Dermis microvascular lymphatic vessel endothelial cell (primary cell): ENCODE results near the gene DPYSL3. TPM values are rescaled to one million over a fixed set of nuclear protein-coding genes. Genes with fewer than 3 reads are reported as not detected.

Source experiments
- DNase-seq, 2 donors: peaks; one replicate each; pipeline versions ENCODE4 v3.0.0 to v3.0.0-alpha.2; 2010; ENCODE audit warnings: low read depth in 2 of 2
- total RNA-seq: library from RNA; depleted of rRNA; stranded (reverse); fragments of >200 nt; gene quantifications from 2 replicates; pipeline ENCODE4 v1.2.1, GENCODE V29; 2014

DPYSL3 gene
- total RNA-seq, 1 donor from 2014 or later, result 20.2 TPM

DNA sequence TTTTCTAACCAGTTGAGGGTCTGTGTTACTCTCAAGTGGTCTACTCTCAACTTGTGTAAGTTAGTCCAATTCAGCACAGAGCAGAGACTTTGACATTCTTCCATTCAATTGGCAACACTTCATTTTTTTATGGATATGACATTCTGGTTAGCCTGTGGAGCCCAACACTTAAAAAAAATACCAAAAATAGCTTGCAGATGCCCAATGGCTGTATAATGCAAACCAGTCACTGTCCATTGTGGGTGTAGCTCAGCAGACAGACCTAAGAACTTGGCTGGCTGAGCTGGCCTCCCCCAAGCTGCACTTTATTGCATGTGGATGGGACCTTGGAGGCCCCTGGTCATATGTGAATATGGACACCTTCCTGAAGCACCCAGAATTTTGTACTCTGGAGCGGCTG, 103.2 kb downstream of the DPYSL3 start:
- no peak for DNase-seq

DNA sequence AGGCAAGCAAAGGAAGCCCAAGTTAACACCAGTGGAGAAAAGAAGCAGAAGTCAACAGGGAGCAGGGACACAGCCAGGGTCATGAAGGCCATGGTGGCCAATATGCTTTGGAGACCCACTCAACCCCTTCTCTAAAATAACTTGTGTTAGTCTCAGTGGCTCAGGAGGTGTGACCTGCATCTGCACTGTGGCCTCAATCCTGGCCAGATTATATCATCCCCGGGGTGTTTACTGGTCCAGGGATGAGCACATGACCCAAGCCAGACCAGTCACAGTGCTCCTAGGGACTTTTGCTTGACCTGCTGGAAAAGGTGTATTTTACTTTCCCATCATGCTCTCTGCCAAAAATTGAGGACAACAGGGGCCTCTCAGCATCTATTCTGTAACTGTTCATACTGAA, 105.2 kb downstream of the DPYSL3 start:
- DNase-seq, result no peak

DNA sequence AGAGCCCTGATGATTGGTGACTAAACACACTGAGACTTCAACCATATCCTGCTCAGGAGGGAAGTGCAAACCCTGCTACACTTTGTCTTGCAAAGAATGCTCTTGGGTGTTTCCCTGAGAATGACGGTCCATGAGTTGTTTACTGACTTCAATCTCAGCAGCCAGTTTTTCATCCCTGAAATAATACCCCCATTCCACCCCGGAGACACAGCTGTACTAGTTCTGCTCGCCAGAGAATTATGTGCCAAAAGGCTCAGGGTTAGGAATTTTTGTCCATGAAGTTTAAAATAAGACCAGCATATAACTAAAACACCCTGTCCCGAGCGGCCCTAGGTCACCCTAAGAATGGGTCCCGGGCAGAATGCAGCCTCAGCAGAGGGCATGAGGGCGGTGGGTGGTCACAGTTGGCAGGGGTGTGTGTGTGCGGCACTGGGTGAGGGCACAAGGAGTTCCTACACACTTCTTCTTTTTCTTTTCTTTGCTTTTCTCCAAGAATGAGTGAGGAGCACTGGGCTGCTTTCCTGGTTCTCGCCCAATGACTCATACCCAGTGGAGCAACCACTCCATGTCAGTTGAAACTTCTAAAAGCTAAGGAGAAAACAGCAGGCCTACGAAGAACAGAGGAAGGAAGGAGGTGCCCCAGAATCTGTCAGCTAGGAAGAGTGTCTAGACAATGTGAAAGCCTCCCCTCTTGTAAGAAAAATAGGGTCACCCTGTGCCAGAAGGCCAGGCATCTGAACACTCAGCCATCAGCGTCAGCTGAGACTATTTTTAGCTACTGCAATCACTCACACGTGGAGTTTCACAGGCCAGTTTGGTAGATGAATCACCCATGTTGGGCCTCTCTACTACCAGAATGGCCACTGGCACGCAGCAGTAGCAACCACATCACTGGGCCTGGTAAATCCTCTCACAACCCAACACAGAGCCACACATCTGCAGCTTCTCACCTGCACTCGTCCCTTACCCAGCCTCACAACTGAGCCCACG, 105.9 kb downstream of the DPYSL3 start:
- peak in 1 of 2 donors; percentile 94 for DNase-seq

DNA sequence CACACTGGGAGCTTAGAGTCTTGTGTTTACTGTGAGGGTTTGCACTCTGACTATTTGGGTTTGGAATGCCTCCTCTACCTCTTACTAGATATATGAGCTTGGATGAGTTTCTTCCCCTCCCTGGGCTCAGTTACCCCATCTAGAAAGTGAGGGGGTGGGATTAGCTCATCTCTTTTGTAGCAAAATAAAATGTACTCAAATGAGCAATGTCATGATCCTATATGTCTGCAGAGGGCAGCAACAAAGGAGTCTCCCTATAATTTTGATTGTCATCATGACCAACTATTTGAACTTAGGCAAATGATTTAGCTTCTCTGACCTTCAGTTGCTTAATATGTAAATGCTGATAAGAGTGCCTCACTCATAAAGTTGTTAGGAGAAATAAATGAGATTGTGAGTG, 109.0 kb downstream of the DPYSL3 start:
- no peak for DNase-seq

DNA sequence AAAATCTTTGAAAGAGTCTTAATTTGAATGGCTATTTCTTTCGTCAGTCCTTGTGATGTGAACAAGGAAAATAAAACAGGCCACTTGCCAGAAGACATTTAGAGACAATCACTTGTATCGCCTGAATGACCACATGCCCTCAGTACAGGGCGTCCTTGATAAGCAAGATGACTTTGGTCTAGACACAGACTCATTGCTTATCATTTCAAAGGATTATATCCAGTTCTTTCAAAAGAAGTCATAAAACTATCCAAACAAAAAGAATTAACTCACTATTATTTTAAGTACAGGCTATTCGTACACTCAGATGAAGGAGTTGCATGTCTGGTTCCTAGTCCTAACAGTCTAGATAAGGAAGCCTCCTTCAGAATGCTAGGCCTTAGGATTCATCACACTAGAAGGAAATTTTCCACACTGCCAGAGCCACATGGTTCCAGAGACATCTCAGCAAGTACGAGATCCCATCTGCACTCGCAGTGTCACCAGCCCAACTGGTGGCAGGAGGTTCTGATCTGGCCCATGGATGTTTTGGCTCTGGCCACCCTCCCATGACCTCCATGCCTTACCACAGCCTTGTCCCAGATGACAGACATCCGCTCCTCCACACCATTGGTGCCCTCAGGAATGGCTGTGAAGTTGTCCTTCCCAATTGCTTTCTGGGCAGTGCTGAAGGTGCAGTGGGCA, 109.6 kb downstream of the DPYSL3 start:
- DNase-seq, result no peak

DNA sequence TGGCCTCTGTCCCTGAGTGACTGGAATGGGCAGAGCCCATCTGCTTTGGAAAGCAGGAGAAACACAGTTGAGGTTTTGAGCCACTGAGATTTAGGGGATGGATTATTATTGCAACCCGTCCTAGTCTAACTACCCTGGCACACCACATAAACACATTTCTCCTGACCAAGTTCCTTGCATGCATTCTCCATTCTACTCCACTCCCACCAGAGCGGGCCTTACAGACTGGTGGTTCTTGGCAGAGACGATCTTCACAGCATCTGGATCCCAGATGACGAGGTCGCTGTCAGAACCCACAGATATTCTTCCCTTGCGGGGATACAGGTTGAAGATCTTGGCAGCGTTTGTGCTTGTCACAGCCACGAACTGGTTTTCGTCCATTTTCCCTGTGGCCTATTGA, 111.0 kb downstream of the DPYSL3 start:
- DNase-seq, result no peak

DNA sequence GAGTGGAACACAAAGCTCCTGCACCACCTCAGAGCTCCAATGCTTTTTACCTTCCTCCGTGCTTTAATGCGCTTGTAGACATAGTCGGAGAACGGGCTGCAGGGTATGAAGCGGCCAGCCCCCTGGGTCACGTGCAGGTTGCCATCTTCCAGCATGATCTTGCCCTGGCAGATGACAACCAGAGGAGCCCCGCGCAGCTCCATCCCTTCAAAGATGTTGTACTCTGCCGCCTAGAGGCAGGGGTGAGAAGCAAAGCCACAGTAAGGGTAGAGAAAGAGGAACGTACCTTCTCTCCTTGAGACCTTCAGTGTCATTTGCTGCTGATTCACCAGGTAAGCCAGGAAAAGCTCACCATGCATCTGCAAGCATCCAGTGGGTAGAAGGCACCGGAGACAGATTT, 112.3 kb downstream of the DPYSL3 start:
- DNase-seq, result no peak

DNA sequence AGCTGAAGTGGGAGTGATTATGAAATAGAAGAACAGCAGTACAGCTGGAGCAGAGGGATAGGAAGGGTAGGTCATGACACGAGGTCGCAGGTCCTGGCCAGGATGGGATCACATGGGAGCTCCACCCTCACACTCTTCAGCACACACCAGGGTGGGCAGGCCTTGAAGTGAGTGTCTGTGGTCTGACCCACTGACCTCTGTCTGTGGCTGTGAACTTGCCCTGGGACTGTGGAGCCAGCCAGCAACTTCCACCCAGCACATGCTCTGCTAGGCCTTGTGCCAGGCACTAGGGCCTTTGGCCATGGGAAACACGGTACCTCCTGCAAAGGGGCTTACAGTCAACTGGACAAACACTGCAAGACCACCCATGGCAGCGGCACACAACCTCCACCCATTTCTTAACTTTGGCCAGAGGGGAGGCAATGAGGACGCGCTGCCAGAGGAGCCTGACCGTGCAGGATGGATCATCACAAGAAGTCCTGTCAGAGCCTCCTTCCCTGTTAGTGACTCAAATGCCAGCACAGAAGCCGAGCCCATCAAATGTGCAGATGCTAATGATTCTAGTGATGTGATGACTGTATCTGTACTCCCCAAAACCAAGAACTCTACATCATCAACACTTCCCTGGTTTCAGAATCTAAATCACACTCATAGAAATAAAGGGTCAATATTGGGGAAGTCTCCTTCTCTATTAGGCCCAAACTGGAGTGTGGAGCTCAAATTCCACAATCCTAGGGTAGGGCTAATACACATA, 113.6 kb downstream of the DPYSL3 start:
- peak in 1 of 2 donors; percentile 60 for DNase-seq

DNA sequence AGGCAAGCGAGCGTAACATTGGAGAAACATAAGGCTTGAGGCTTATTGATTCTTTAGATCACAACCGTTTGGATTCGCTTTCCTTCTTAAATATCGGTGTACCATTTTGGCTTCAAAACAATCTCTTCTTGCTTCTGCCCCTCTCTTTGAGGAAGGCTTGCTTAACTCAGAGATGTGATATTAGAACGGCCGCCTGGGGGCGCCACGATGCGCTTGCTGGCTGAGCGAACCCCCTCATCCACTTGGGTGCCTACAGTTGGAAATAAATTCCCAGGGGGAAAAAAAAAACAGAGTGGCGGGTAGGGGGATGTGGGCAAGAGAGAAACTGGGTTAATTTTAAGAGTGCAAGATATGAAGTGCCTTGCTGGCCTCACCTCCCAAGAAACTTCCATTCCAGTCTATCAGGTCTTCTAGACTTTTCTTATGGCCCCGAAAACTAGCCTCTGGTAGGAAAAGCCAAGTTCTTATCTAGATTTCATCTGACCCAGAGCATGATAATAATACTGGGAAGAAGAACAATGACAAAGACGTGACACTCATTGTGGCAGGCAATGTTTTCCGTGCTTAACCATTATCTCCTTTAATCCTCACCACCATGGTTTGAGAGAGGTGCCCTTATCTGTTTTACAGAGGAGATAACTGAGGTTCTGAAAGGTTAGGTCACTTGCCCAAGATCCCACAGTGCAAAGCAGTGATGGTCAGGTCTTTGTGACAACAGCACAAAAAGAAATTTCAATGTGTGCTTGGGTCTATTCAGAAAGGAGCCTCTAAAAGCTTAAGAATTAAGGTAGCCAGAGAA, 115.8 kb downstream of the DPYSL3 start:
- no peak for DNase-seq

DNA sequence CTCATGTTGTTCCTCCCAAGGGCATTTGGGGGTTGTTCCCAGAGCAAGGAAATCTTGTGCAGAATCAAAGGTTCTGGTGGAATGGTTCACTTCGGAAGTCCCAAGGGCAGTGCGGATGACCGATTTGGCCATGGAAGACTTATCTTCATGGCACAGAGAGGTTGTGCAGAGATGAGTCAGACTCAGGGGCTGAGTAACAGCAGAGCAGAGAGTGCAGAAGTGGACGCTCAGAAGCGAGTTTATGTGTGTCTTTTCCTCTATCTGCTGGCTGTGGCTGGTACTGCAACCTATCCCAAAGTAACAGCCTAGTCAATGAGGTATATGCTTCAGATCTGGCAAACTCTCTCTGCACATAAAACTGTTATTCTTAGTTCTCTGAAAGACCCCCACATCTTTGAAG, 118.1 kb downstream of the DPYSL3 start:
- peak; percentile 30 to 91 for DNase-seq

DNA sequence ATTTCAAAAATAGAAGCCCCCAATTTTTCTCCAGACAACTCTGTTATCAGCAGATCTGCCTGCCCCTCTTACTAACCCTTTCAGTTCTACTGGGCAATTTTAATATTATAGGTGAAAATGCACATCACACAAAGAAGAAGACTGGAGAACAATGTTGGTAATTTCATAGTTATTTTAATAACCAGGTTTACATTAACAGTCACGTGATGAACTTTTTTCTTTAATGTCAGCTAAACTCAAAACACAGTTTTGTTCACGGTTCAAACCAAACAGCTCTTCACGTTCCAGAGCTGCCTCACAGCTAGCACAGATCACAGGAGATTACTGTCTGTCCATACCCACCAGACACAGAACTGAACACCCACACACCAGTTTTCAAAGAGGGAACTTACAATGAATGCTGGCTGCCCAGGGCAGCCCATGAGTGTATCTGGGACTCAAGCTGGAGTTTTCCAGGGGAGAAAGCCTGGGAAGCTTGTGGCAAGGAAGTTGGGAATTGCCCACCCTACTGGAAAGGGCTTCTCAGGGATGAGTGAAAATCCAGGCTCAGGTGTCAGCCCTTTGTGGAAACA, 119.1 kb downstream of the DPYSL3 start:
- no peak for DNase-seq

DNA sequence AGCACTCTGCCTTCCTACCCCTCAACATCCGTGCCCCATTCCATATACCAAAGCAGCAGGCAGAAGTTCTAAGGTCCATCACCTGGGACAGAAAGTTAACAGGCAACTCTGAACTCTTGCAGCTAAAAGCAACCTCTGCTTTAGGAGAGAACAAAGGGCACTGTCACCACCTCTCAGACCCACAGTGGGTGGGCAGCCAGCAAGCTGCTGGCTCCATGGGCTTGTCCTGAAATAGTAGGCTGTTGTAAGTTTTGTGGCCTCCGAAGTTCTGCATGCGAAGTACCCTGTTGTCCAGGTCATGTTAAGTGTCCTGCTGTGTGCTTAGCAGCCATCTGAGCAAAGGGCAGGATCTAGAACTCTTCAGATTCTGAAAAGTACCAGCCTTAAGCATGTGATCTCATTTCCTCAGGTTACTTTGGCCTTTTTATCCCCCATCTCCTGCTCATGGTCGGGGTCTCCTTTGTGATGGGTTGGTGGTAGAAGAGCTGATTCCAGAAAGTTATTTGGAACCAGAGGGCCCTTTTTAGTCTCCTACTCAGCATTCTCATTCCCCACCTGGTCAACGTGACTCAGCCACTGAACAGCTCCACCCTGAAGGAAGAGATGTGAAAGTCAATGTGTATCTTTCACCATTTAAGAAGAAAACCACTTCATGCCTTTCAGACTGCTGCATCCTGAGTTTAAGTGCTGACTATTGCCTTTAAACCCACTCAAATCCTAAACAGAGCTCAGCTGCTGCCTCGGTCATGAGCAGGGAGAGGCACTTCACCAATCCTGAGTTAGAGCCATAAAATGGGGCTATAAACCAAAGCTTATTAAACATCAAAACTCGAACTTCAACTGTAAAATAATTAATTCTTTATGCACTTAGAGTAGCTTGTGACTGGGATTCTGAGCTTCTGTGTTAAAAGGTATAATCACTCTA, 121.4 kb downstream of the DPYSL3 start:
- no peak for DNase-seq

DNA sequence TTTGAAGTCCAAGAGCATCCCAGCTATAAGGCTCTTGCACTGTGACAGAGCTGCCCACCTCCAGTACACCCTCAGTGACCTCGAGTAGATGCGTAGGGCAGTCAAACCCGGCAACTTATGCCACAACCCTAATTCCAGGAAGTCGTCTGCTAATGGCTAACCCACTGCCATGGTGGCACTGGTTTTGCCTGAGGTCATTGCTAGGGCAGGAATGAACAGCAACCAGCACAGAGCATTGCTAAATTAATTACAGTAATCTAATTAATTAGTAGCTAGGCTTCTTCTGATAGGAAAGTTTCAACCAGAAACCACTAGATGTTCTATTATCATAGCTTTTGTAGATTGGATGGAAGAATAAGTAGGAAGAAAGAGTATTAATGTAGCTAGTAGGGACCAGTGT, 122.8 kb downstream of the DPYSL3 start:
- no peak for DNase-seq

DNA sequence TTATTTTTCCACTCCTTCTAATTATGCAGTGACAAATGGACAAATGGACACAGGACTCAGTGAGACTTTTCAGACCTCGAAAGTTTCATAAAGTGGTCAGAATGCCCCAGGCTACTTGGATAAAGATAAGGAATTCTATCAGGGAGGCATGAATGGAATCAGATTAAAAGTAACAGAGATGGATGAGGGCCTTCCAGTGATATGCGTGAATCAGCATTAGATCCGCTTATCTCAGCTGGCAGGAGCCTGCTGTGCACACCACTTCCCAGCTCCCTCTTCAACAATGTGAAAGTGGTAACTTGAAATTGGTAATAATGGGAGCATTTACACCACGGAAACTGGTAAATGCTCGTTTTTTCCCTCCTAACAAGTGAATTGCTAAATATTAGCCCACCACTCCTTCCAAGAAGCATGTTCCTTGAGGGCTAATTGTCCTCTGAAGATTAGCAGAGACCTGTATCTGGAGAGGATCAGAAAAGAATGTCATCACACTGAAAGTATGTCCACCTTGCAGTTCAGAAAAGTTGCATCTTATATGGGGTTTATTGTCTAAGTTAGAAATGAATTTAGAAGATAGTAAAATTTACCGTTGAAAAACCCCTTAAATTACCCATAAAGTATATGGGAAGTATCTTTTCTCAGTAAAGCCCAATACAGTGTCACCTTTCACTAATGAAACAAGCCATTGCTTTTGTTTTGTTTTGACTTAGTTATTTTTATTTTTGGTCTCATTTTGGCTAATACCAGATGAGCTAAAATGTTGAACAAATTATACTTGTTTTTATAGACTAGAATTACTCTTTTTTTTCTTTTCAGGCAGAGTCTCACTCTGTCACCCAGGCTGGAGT, 125.3 kb downstream of the DPYSL3 start:
- DNase-seq, result no peak

DNA sequence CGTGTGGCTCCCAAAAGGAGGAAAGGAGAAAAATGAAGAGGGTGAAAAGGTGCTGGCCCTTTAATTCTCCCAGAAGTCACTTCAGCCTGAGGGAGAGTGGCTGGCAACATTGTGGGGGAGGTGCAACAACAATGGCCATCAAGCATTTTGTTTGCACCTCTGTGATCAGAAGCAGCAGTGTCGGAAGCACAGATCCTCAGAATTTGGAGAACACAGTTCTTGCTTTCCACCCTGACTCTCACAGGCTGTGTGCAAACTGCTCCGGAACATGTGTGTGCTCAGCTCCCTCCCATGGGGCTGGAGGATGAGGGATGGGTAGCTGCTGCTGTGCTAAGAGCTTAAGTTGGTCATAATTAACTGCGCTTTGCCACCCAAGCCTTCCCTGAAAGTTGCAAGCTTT, 127.1 kb downstream of the DPYSL3 start:
- DNase-seq, result no peak

DNA sequence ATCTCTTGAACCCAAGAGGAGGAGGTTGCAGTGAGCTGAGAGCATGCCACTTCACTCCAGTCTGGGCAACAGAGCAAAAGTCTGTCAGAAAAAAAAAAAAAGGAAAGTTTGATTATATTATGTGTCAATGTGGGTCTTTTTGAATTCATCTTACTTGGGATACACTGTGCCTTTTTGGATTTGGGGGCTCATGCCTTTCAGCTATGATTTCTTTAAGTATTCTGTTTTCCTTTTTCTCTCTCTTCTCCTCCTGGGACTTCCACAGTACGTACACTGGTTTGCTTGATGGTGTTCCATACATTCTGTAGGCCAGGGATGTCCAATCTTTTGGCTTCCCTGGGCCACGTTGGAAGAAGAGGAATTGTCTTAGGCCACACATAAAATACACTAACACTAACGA, 128.3 kb downstream of the DPYSL3 start:
- no peak for DNase-seq

DNA sequence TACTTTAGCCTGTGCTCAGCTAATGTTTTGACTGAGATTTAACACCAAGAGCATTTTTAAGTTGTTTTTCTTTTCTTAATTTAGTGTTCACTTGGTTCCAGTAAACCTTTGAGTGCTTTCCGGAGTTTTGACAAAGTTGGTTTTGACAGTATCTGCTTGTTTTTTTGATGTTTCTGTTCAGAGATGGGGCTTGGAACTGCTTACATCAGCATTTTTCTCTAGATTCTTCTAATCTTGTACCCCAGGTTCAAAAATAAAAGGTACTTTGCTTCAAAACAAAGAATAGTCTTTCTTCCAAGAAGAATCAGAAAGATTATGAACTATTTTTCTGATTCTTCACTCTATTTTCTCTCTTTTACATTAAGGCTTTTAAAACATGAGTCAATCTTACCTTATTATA, 132.2 kb downstream of the DPYSL3 start:
- no peak for DNase-seq

DNA sequence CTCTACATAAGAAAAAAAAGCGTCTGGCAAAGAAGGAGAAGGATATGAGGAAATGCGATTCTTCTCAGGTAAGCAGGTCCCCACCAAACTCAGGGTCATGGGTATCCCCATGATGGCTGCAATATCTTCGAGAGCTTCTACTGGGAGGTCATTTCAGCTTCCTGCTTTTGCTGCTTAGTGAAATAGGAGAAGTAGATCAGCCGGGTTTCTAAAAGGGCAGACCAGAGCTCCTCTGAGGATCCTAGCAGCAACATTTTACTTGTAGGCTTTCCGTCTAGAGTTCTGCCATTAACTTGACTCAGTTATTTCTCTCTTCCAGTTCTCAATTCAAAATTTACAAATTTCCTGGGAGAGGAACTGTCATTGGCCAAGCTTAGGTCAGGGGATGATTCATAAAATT, 134.7 kb downstream of the DPYSL3 start:
- no peak for DNase-seq

DNA sequence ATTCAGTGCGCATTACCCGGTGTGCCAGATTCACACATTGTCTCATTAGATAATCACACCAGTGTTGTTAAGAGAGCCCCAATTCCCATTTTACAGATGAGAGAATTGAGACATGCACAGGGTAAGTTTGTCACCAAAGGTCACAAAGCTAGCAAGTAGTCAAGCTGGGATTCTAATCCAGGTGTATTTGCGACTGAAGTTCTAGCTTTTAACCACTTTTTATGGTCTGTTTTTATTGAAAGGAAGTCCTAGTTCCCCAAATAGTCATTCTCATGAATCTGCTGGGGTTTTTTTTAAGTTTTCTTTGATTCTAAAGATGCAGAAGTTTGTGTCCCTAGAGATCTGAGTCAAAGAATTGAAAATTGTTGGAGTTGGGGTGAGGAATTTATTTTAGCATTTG, 136.5 kb downstream of the DPYSL3 start:
- DNase-seq, result no peak
